Upper lobe of left lung (tissue), 6 donors: ENCODE results near the gene NINJ1. TPM values are rescaled to one million over a fixed set of nuclear protein-coding genes. Genes with fewer than 3 reads are reported as not detected.

ENCODE experiments used
- ATAC-seq, 2 donors: fragments of 200-7000 bp; cut with Tn5 transposase; one replicate each; pipeline ENCODE4 v1.9.1; 2022; ENCODE audit warnings: mild to moderate bottlenecking in 2 of 2, moderate library complexity in 2 of 2; ENCODE audit not compliant: low FRiP score in 2 of 2
- DNase-seq, 2 donors: peaks; one replicate each; pipeline ENCODE4 v3.0.0-alpha.2; 2019 to 2020
- H3K27ac ChIP-seq, 4 donors: fragments of 200-600 bp; sonication (generic); one replicate each; pipeline ENCODE4 v1.5.1; 2016 to 2019
- H3K27me3 ChIP-seq, 4 donors: fragments of 200-600 bp; sonication (generic); one replicate each; pipeline ENCODE4 v1.5.1; 2017 to 2019
- H3K36me3 ChIP-seq, 4 donors: fragments of 200-600 bp; sonication (generic); one replicate each; pipeline ENCODE4 v1.5.1; 2016 to 2019
- H3K4me1 ChIP-seq, 4 donors: fragments of 200-600 bp; sonication (generic); one replicate each; pipeline ENCODE4 v1.5.1; 2018 to 2019
- H3K4me3 ChIP-seq, 4 donors: fragments of 200-600 bp; sonication (generic); one replicate each; pipeline ENCODE4 v1.5.1; 2017 to 2019; ENCODE audit warnings: mild to moderate bottlenecking in 2 of 4, moderate library complexity in 1 of 4
- H3K9me3 ChIP-seq, 4 donors: fragments of 200-600 bp; sonication (generic); one replicate each; pipeline ENCODE4 v1.5.1; 2018 to 2019
- CTCF ChIP-seq, 6 experiments: fragments of 450-650 bp in 4 of 6; fragments of 200-600 bp in 2 of 6; sonication (generic) in 2 of 6; IDR thresholded peaks; one replicate each; pipeline ENCODE4 v1.5.1; 2016 to 2019; ENCODE audit warnings: antibody characterized with exemption in 6 of 6
- EP300 ChIP-seq, 4 donors: sonication (generic); formaldehyde crosslinking; IDR thresholded peaks; one replicate each; pipeline ENCODE4 v1.5.1; 2017; ENCODE audit warnings: antibody characterized with exemption in 4 of 4, control low read depth in 2 of 4
- POLR2A ChIP-seq, 4 donors: fragments of 450-650 bp; IDR thresholded peaks; one replicate each; pipeline ENCODE4 v1.5.1; 2016 to 2017; ENCODE audit warnings: antibody characterized with exemption in 4 of 4, mild to moderate bottlenecking in 2 of 4
- POLR2AphosphoS5 ChIP-seq, 2 donors: sonication (generic); formaldehyde crosslinking; IDR thresholded peaks; one replicate each; pipeline ENCODE4 v1.5.1; 2017; ENCODE audit warnings: antibody characterized with exemption in 2 of 2
- WGBS, 2 donors: methylation state at CpG; one replicate each; pipeline ENCODE4 v1.1.5; 2017 to 2018; 5-methylcytosine and 5-hydroxymethylcytosine counted together
- total RNA-seq, 6 donors: library from RNA; depleted of rRNA in 4 of 6; stranded (reverse); fragments of >200 nt in 4 of 6; gene quantifications; one replicate each; pipeline versions ENCODE4 v1.1.0 to v1.2.1, GENCODE V29; 2016 to 2021
- donor health status: DM: no; HTN: no; CAD: no; lungs with moderate emphysema.
- donor health status: DM: no; HTN: yes; CAD: no; lungs with severe emphysema.

Gene NINJ1
- total RNA-seq, 6 donors from 2014 or later = 35.6 to 83.9 (median 56.8) TPM

GRCh38 chr9:93083592-93084470, 50.2 kb downstream of the NINJ1 start:
- Histone ChIP-seq H3K9me3 (no peaks in the 10 kb centered on the region), H3K4me1 (peaks cover 8 to 19% (median 15%) of the 10 kb centered on the region in 4 donors), H3K4me3 (no peak overlapping the region), H3K36me3 (no peaks in the 10 kb centered on the region), H3K27me3 (no peaks in the 10 kb centered on the region), H3K27ac (peak overlapping the region; percentile 39 to 72 (median 64))
- DNase-seq (peak in 1 of 2 donors; percentile 52), ATAC-seq (peak; percentile 45 to 49)
- 53 to 66% methylated on average over 5 to 7 of the region's 8 CpGs for WGBS, 2 donors
- TF ChIP-seq POLR2A (IDR thresholded peaks at IDR 0.05) = no peak
- no peak for TF ChIP-seq POLR2AphosphoS5 (IDR thresholded peaks at IDR 0.05)
- no peak for TF ChIP-seq EP300 (IDR thresholded peaks at IDR 0.05)
- no peak for TF ChIP-seq CTCF (IDR thresholded peaks at IDR 0.05)

GRCh38 chr9:93082841-93083411, 51.1 kb downstream of the NINJ1 start:
- no peak for TF ChIP-seq EP300 (IDR thresholded peaks at IDR 0.05)
- no peak for TF ChIP-seq CTCF (IDR thresholded peaks at IDR 0.05)
- TF ChIP-seq POLR2AphosphoS5 (IDR thresholded peaks at IDR 0.05) = no peak
- TF ChIP-seq POLR2A (IDR thresholded peaks at IDR 0.05) = no peak
- peak in 1 of 2 donors; percentile 27 for DNase-seq
- Histone ChIP-seq H3K36me3 (no peaks in the 10 kb centered on the region), H3K27me3 (no peaks in the 10 kb centered on the region), H3K9me3 (no peaks in the 10 kb centered on the region), H3K4me3 (no peak overlapping the region), H3K27ac (peak overlapping the region; percentile 58 to 72 (median 64)), H3K4me1 (peaks cover 8 to 19% (median 15%) of the 10 kb centered on the region in 4 donors)
- 54 to 61% methylated on average over 11 to 18 of the region's 18 CpGs for WGBS, 2 donors
- peak; percentile 20 to 26 for ATAC-seq

GRCh38 chr9:93081931-93082330, 52.1 kb downstream of the NINJ1 start:
- Histone ChIP-seq H3K4me1 (peaks cover 8 to 19% (median 15%) of the 10 kb centered on the region in 4 donors), H3K27me3 (no peaks in the 10 kb centered on the region), H3K4me3 (no peak overlapping the region), H3K9me3 (no peaks in the 10 kb centered on the region), H3K27ac (no peak overlapping the region), H3K36me3 (no peaks in the 10 kb centered on the region)
- ATAC-seq (no peak), DNase-seq (no peak)
- WGBS, 2 donors = 69 to 70% methylated on average over 3 of the region's 3 CpGs
- no peak for TF ChIP-seq CTCF (IDR thresholded peaks at IDR 0.05)
- no peak for TF ChIP-seq POLR2A (IDR thresholded peaks at IDR 0.05)
- TF ChIP-seq POLR2AphosphoS5 (IDR thresholded peaks at IDR 0.05) = no peak
- no peak for TF ChIP-seq EP300 (IDR thresholded peaks at IDR 0.05)

- no peak overlapping the region for H3K4me3 ChIP-seq
- DNase-seq (peak in 1 of 2 donors; percentile 18), ATAC-seq (no peak)
- H3K4me1 ChIP-seq = peaks cover 8 to 17% (median 15%) of the 10 kb centered on the region in 4 donors
- no peak overlapping the region for H3K27ac ChIP-seq
- no peaks in the 10 kb centered on the region for H3K9me3 ChIP-seq
- no peak for TF ChIP-seq POLR2A (IDR thresholded peaks at IDR 0.05)
- TF ChIP-seq EP300 (IDR thresholded peaks at IDR 0.05) = no peak
- TF ChIP-seq POLR2AphosphoS5 (IDR thresholded peaks at IDR 0.05) = no peak
- TF ChIP-seq CTCF (IDR thresholded peaks at IDR 0.05) = no peak
- no peaks in the 10 kb centered on the region for H3K27me3 ChIP-seq
- H3K36me3 ChIP-seq = no peaks in the 10 kb centered on the region
- 92 to 94% methylated on average over 9 to 10 of the region's 10 CpGs for WGBS, 2 donors
These were observed 52.9 kb downstream of the NINJ1 start for GRCh38 chr9:93081081-93081529.
